Measurements from ENCODE around the gene CACNG3. TPM values are rescaled to one million over a fixed set of nuclear protein-coding genes. Genes with fewer than 3 reads are reported as not detected.
"Not testable (repeated sequence)": the region's sequence is repeated elsewhere in the genome, so short reads cannot be mapped to it uniquely, and the experiment has no call there.

The CACNG3 gene
- polyA plus RNA-seq, 1 donor from 2014 or later: not detected

DNA sequence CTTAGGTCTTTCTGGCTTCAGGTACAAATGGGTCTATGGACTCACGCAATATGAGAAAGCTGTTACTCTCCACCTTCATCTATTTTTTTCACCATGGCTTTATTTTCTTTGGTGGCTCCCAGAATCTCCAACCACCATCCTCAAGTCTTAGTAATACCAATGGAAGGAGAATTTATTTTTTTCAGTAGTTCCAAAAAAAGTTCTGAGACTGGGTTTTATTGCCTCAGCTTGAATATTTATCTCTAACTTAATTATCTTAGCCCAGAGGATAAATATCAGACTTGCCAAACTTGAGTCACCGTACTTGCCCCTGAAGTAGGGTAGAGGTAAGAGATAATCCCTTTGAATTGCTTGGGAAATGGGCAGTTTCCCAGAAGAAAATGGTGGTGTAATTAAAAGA lies 23.2 kb upstream of the CACNG3 start:
- Histone ChIP-seq H3K36me3 (ENCODE audit: insufficient read depth, low read length) (no peaks in the 10 kb centered on the region), H3K4me2 (ENCODE audit: low read length) (no peak overlapping the region), H3K79me2 (replicated peaks; ENCODE audit: insufficient read depth, low read length) (no peaks in the 10 kb centered on the region), H3K9ac (ENCODE audit: low read length) (no peak overlapping the region), H3K9me2 (ENCODE audit: insufficient read depth, low read length) (no peaks in the 10 kb centered on the region), H4K20me1 (ENCODE audit: insufficient read depth) (no peaks in the 10 kb centered on the region), H2AFZ (ENCODE audit: low read depth, low read length) (no peak overlapping the region), H3F3A (ENCODE audit: insufficient read depth, low read length, poor library complexity, severe bottlenecking) (no peaks in the 10 kb centered on the region), H3K27ac (ENCODE audit: low read length) (no peak overlapping the region), H3K9me3 (ENCODE audit: low read length) (no peaks in the 10 kb centered on the region), H3K4me3 (ENCODE audit: low read length) (no peak overlapping the region), H3K27me3 (ENCODE audit: insufficient read depth, low read depth, low read length) (no peaks in the 10 kb centered on the region)
- TF ChIP-seq, protein P1, sequence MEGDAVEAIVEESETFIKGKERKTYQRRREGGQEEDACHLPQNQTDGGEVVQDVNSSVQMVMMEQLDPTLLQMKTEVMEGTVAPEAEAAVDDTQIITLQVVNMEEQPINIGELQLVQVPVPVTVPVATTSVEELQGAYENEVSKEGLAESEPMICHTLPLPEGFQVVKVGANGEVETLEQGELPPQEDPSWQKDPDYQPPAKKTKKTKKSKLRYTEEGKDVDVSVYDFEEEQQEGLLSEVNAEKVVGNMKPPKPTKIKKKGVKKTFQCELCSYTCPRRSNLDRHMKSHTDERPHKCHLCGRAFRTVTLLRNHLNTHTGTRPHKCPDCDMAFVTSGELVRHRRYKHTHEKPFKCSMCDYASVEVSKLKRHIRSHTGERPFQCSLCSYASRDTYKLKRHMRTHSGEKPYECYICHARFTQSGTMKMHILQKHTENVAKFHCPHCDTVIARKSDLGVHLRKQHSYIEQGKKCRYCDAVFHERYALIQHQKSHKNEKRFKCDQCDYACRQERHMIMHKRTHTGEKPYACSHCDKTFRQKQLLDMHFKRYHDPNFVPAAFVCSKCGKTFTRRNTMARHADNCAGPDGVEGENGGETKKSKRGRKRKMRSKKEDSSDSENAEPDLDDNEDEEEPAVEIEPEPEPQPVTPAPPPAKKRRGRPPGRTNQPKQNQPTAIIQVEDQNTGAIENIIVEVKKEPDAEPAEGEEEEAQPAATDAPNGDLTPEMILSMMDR (IDR thresholded peaks at IDR 0.05; ENCODE audit: poor library complexity, severe bottlenecking): no peak

DNA sequence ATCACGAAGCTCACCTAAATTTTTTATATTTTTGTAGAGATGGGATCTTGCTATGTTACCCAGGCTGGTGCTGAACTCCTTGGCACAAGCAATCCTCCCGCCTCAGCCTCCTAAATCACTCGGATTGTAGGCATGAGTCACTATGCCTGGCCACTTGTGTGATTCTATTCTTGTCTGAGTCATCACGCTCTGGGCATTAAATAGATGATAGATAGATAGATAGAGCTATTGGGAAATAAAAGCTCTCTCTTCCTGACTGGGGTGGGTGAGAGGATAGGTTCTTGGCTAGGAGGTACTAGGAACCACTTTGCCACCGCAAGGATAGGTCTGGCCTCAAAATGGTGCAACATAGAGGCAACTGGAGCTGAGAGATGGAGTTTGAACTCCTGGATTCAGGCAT lies 21.4 kb upstream of the CACNG3 start:
- H3K4me2 ChIP-seq (ENCODE audit: low read length): no peak overlapping the region
- H3K27me3 ChIP-seq (ENCODE audit: insufficient read depth, low read depth, low read length): no peaks in the 10 kb centered on the region
- no peak overlapping the region for H2AFZ ChIP-seq (ENCODE audit: low read depth, low read length)
- no peaks in the 10 kb centered on the region for H3F3A ChIP-seq (ENCODE audit: insufficient read depth, low read length, poor library complexity, severe bottlenecking)
- no peaks in the 10 kb centered on the region for H3K36me3 ChIP-seq (ENCODE audit: insufficient read depth, low read length)
- H3K27ac ChIP-seq (ENCODE audit: low read length): no peak overlapping the region
- TF ChIP-seq TAF1 (IDR thresholded peaks at IDR 0.05; ENCODE audit: low read depth): no peak
- H3K9ac ChIP-seq (ENCODE audit: low read length): no peak overlapping the region
- no peak overlapping the region for H3K4me3 ChIP-seq (ENCODE audit: low read length)
- no peaks in the 10 kb centered on the region for H3K9me2 ChIP-seq (ENCODE audit: insufficient read depth, low read length)
- H3K9me3 ChIP-seq (ENCODE audit: low read length): no peaks in the 10 kb centered on the region
- H3K79me2 ChIP-seq (replicated peaks; ENCODE audit: insufficient read depth, low read length): no peaks in the 10 kb centered on the region
- H4K20me1 ChIP-seq (ENCODE audit: insufficient read depth): no peaks in the 10 kb centered on the region

DNA sequence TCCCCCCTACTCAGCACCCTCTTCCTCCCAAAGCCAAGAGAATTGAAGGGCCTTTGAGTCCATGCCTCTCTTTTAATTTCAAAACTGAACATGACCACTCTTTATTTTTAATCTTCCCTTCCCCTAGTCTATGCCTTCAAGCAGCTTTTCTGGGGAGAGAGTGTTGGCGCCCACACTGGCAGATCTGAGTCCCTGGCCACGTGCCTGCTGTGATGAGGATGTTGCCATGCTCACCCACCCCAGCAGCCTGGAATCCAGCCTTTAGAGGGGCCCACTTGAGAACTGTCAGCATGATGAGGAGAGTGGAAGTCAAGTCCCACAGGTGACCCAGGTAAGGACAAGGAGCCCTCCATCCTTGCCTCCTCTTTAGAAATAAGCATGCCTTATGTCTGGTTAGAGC lies 20.3 kb upstream of the CACNG3 start:
- no peaks in the 10 kb centered on the region for H3K9me3 ChIP-seq (ENCODE audit: low read length)
- H3K9me2 ChIP-seq (ENCODE audit: insufficient read depth, low read length): no peaks in the 10 kb centered on the region
- H3K4me3 ChIP-seq (ENCODE audit: low read length): no peak overlapping the region
- no peaks in the 10 kb centered on the region for H3K36me3 ChIP-seq (ENCODE audit: insufficient read depth, low read length)
- no peaks in the 10 kb centered on the region for H4K20me1 ChIP-seq (ENCODE audit: insufficient read depth)
- no peaks in the 10 kb centered on the region for H3K79me2 ChIP-seq (replicated peaks; ENCODE audit: insufficient read depth, low read length)
- no peaks in the 10 kb centered on the region for H3F3A ChIP-seq (ENCODE audit: insufficient read depth, low read length, poor library complexity, severe bottlenecking)
- no peak overlapping the region for H3K27ac ChIP-seq (ENCODE audit: low read length)
- TF ChIP-seq, protein P1 (IDR thresholded peaks at IDR 0.05; ENCODE audit: poor library complexity, severe bottlenecking): no peak
- TF ChIP-seq SMC3 (conservative IDR thresholded peaks at IDR 0.05; ENCODE audit: poor library complexity) (no peak), POLR2AphosphoS5 (IDR thresholded peaks at IDR 0.05) (no peak), EP300 (conservative IDR thresholded peaks at IDR 0.05; ENCODE audit: poor library complexity, severe bottlenecking) (no peak), MXI1 (conservative IDR thresholded peaks at IDR 0.05; ENCODE audit: poor library complexity, severe bottlenecking) (no peak), TAF1 (IDR thresholded peaks at IDR 0.05; ENCODE audit: low read depth) (no peak), RAD21 (conservative IDR thresholded peaks at IDR 0.05) (no peak), EZH2 (IDR thresholded peaks at IDR 0.05; ENCODE audit: borderline replicate concordance, insufficient read depth, low read length, poor library complexity, severe bottlenecking) (no peak)
- TF ChIP-seq, protein P2, sequence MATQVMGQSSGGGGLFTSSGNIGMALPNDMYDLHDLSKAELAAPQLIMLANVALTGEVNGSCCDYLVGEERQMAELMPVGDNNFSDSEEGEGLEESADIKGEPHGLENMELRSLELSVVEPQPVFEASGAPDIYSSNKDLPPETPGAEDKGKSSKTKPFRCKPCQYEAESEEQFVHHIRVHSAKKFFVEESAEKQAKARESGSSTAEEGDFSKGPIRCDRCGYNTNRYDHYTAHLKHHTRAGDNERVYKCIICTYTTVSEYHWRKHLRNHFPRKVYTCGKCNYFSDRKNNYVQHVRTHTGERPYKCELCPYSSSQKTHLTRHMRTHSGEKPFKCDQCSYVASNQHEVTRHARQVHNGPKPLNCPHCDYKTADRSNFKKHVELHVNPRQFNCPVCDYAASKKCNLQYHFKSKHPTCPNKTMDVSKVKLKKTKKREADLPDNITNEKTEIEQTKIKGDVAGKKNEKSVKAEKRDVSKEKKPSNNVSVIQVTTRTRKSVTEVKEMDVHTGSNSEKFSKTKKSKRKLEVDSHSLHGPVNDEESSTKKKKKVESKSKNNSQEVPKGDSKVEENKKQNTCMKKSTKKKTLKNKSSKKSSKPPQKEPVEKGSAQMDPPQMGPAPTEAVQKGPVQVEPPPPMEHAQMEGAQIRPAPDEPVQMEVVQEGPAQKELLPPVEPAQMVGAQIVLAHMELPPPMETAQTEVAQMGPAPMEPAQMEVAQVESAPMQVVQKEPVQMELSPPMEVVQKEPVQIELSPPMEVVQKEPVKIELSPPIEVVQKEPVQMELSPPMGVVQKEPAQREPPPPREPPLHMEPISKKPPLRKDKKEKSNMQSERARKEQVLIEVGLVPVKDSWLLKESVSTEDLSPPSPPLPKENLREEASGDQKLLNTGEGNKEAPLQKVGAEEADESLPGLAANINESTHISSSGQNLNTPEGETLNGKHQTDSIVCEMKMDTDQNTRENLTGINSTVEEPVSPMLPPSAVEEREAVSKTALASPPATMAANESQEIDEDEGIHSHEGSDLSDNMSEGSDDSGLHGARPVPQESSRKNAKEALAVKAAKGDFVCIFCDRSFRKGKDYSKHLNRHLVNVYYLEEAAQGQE (IDR thresholded peaks at IDR 0.05; ENCODE audit: borderline replicate concordance): no peak
- no peak overlapping the region for H3K9ac ChIP-seq (ENCODE audit: low read length)
- no peak overlapping the region for H2AFZ ChIP-seq (ENCODE audit: low read depth, low read length)
- H3K27me3 ChIP-seq (ENCODE audit: insufficient read depth, low read depth, low read length): no peaks in the 10 kb centered on the region
- no peak overlapping the region for H3K4me2 ChIP-seq (ENCODE audit: low read length)

DNA sequence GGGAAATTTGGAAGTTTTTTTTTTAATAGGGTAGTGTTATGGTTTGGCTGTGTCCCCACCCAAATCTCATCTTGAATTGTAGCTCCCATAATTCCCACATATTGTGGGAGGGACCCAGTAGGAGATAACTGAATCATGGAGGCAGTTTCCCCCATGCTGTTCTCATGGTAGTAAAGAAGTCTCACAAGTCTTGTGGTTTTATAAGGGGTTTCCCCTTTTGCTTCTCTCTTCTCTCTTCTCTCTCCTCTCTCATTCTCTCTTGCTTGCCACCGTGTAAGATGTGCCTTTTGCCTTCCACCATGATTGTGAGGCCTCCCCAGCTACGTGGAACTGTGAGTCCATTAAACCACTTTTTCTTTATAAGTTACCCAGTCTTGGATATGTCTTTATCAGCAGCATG lies 17.3 kb upstream of the CACNG3 start:
- not testable (repeated sequence) for H3K9me2 ChIP-seq (ENCODE audit: insufficient read depth, low read length); H3K9ac ChIP-seq (ENCODE audit: low read length); H4K20me1 ChIP-seq (ENCODE audit: insufficient read depth); H3K4me2 ChIP-seq (ENCODE audit: low read length); H3F3A ChIP-seq (ENCODE audit: insufficient read depth, low read length, poor library complexity, severe bottlenecking); H3K27me3 ChIP-seq (ENCODE audit: insufficient read depth, low read depth, low read length); H3K36me3 ChIP-seq (ENCODE audit: insufficient read depth, low read length); H2AFZ ChIP-seq (ENCODE audit: low read depth, low read length); H3K79me2 ChIP-seq (replicated peaks; ENCODE audit: insufficient read depth, low read length); H3K4me3 ChIP-seq (ENCODE audit: low read length); H3K27ac ChIP-seq (ENCODE audit: low read length); H3K9me3 ChIP-seq (ENCODE audit: low read length)

All from neural cell (in vitro differentiated cells).